GM06990 (cell line): ENCODE measurements around the gene IGSF9.

Source experiments
- DNase-seq: peaks from one replicate; pipeline ENCODE4 v3.0.0-alpha.2; 2011; ENCODE audit not compliant: insufficient read length; ENCODE audit errors: extremely low read depth
- H3K27me3 ChIP-seq: replicated peaks from 2 replicates; pipeline ENCODE4 v1.6.0; 2011; ENCODE audit warnings: low read length; ENCODE audit not compliant: control insufficient read depth, insufficient read depth
- H3K36me3 ChIP-seq: 2 replicates; pipeline ENCODE4 v1.5.1; 2011; ENCODE audit warnings: low read length; ENCODE audit not compliant: control insufficient read depth, insufficient read depth
- H3K4me3 ChIP-seq: replicated peaks from 2 replicates; pipeline ENCODE4 v1.5.1; 2011; ENCODE audit warnings: low read depth, mild to moderate bottlenecking, control low read depth, low read length
- CTCF ChIP-seq: IDR thresholded peaks from 2 replicates; pipeline ENCODE4 v1.5.1; 2011; ENCODE audit warnings: low read length, control low read depth, mild to moderate bottlenecking, inconsistent platforms; ENCODE audit not compliant: insufficient read depth, poor library complexity, severe bottlenecking

IGSF9 gene

DNA sequence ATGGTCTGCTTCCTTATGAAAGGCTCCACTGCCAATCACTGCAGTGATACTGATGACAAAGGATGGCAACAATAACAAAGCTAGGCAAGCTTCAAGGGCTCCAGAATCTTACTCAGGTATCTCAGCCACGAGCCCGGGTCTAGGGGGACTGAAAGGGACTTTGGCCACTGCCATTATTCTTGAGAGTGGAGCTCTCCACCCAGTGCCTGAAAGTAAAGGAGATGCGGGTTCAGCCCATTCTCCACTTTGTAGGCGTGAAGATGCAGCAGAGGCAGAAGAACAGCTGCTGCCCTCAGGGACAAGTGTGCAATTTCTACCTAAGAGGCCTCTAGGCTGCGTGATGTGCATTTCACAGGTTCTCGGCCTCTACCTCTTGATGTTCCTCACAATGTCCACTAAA, 40.1 kb upstream of the IGSF9 start:
- no peak for TF ChIP-seq CTCF
- Histone ChIP-seq H3K36me3 (no peaks in the 10 kb centered on the region), H3K4me3 (no peak overlapping the region), H3K27me3 (peaks cover 2% of the 10 kb centered on the region)
- no peak for DNase-seq

GRCh38 chr1:159983681-159984080, 38.3 kb upstream of the IGSF9 start:
- H3K36me3 ChIP-seq: no peaks in the 10 kb centered on the region
- H3K4me3 ChIP-seq: no peak overlapping the region
- no peak for TF ChIP-seq CTCF
- no peak for DNase-seq
- peaks cover 2% of the 10 kb centered on the region for H3K27me3 ChIP-seq

DNA sequence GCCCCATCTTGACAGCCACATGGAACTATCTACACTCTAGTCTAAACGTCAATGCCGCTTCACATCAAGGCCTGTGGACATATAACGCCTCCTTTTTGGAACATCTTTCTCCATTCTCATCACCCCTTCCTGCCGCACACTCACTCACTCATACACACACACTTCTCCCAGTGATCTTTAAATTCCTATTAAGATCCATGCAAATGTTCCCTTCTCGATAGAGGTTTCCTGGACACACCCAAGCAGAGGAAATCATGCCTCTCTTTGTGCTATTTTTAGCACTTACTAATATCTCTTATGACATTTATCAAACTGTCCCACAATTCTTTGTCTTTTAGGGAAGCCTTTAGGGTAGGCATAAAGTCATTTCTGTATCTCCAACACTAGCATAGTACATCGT, 36.9 kb upstream of the IGSF9 start:
- no peak for TF ChIP-seq CTCF
- H3K4me3 ChIP-seq: no peak overlapping the region
- no peaks in the 10 kb centered on the region for H3K36me3 ChIP-seq
- no peak for DNase-seq
- H3K27me3 ChIP-seq: peaks cover 2% of the 10 kb centered on the region

DNA sequence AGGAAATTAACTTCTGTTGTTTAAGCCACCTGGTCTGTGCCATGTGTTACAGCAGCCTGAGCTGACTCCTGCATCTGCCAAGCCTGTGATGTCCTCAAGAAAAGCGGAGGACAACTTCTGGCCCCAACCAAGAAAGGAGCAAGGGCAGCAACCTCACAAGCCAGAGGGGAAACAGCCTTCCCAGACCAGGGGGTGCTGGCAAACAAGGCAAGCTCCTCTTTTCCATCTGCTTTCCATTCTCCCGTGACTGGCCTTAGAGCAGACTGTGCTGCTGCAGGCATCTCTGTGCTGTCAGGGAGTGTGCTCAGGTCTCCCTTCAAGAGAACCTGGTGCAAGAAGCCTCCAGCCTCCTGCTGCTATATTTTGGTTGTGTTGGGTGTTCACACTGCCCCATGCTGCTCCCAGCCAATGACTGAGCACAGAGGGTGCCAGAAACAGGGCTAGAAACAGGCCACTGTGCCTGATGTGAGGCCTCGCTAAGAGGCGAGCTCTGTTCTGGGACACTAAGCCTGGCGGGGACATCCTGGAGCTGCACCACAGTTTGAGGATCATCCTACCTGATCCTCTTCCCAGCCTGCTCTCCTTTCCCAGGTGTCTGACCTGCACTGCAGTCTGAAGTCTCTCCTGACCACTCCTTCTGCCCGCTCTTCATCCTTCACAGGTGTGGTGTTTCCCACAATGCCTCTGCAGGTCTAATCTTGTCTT, 36.1 kb upstream of the IGSF9 start:
- TF ChIP-seq CTCF: no peak
- H3K27me3 ChIP-seq: peaks cover 2% of the 10 kb centered on the region
- no peak for DNase-seq

DNA sequence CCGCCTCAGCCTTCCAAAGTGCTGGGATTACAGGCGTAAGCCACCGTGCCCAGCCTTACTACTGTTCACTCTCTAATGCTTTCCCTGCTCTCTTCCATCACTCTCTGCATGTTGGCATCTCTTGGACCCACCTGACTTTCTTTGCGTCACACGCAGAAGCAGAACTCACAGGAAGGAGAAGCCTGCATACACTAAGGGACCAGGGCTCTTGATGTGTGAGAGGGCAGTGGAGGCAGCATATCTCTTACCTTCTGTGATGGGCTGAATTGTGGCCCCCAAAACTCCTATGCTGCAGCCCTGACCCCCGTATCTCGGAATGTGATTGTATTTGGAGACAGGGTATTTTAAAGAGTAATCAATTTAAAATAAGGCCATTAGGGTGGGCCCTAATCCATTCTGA, 35.4 kb upstream of the IGSF9 start:
- TF ChIP-seq CTCF: no peak
- H3K36me3 ChIP-seq: no peaks in the 10 kb centered on the region
- DNase-seq: no peak
- H3K4me3 ChIP-seq: no peak overlapping the region
- peaks cover 2% of the 10 kb centered on the region for H3K27me3 ChIP-seq

More for the DNA sequence above, 36.1 kb upstream of the IGSF9 start:
- no peaks in the 10 kb centered on the region for H3K36me3 ChIP-seq
- H3K4me3 ChIP-seq: no peak overlapping the region

DNA sequence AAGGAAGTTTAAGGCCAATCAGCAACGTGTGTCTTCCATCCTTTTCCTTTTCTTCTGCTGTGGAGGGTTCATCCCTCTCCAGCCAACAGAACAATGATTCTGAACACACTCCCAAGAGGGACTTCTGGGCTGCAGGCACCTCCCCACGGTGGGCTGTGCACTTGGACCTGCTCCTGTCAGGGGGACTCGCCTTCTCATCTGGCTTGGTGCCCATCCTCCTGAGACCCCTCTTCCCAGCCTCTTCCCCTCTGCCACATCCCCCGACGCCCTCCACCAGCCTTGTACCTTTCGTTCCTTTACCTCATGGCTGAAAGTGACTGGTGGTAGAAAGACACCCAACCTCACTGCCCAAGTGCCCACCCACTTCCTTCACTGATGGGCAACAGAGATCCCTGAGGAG, 34.7 kb upstream of the IGSF9 start:
- H3K4me3 ChIP-seq: no peak overlapping the region
- TF ChIP-seq CTCF: no peak
- no peak for DNase-seq
- H3K27me3 ChIP-seq: peaks cover 3% of the 10 kb centered on the region
- H3K36me3 ChIP-seq: no peaks in the 10 kb centered on the region
